Myocyte (in vitro differentiated cells): Measurements from ENCODE around the gene NUFIP2. TPM values are rescaled to one million over a fixed set of nuclear protein-coding genes. Genes with fewer than 3 reads are reported as not detected.
"Not testable (repeated sequence)": the region's sequence is repeated elsewhere in the genome, so short reads cannot be mapped to it uniquely, and the experiment has no call there.

Experiments used
- DNase-seq: peaks from one replicate; pipeline ENCODE4 v3.0.0-alpha.2; 2012; ENCODE audit warnings: low read depth
- total RNA-seq: library from RNA; depleted of rRNA; stranded (reverse); fragments of >200 nt; gene quantifications from 2 replicates; pipeline ENCODE4 v1.2.3, GENCODE V29; 2014

The NUFIP2 gene
- total RNA-seq, 1 donor from 2014 or later = 75.1 TPM

DNA sequence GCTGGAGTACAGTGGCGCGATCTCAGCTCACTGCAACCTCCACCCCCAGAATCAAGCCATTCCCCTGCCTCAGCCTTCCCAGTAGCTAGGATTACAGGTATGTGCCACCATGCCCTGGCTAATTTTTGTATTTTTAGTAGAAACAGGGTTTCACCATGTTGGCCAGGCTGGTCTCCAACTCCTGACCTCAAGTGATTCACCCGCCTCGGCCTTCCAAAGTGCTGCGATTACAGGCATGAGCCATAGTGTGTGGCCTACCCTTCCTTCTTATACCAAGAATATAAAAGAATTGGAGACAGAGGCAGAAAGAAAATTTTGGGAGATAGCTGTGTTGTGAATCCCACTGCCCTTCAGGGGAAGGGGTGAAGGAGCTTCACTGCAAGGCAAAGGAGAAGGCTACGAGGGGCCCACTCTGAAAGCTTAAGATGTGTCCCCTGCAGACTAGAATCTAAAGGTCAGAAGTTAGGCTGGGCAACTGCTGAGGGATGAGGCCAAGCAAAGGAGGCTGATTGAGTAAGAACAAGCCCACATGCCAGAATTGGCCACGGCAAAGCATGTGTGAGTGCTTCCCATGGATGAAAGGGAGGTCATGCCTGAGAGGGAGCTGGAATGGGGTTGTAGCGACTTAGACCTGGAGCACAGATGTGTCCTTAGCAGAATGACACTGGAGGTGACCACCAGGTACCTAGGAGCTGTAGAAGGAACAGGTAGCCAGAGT, 55.7 kb downstream of the NUFIP2 start:
- peak; percentile 40 for DNase-seq

DNA sequence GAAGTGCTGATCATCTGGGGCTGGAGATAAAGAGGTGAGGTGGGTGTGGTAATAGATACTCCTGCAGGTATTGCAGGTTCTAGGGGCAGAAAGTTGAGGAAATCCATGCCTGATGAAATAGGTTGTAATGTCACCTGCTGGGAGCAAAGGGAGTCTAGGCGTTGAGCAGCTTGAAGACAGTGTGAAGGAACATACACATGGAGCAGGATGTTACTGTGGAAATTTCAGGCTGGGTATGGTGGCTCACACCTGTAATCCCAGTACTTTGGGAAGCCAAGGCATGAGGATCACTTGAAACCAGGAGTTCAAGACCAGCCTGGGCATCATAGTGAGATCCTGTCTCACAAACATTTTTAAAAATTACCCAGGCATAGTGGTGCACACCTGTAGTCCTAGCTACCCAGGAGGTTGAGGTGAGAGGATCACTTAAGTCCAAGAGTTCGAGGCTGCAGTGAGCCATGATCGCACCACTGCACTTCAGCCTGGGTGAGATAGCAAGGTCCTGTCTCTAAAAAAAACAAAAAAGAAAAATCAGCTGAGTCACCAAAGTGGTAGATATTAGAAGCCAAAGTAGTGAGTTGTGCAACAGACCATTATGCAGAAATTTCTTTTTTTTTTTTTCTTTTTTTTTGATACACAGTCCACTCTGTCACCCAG, 56.3 kb downstream of the NUFIP2 start:
- DNase-seq = no peak

GRCh38 chr17:29235904-29236303, 58.0 kb downstream of the NUFIP2 start:
- no peak for DNase-seq

DNA sequence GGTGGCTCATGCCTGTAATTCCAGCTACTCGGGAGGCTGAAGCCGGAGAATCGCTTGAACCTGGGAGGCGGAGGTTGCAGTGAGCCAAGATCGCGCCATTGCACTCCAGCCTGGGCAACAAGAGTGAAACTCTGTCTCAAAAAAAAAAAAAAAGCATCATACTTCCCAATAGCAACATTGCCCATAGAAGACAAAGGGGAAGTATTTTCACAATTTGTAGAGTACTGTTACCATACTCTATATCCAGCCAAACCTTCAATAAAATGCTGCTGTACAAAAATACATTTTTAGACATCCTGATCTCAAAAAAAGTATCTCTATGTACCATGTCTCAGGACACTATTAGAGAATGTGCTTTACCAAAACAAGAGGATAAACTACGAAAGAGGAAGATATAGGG, 59.0 kb downstream of the NUFIP2 start:
- not testable (repeated sequence) for DNase-seq

DNA sequence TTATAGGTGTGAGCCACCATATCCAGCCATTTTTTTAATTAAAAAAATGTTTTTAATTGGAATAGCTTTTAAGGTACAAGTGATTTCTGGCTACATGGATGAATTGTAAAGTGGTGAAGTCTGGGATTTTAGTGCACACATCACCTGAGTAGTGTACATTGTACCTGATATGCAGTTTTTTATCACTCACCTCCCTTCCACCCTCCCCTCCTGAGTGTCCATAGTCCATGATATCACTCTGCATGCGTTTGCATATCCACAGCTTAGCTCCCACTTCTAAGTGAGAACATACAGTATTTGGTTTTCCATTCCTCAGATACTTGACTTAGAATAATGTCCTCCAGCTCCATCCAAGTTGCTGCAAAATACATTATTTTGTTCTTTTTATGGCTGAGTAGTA, 60.6 kb downstream of the NUFIP2 start:
- DNase-seq = no peak

- DNase-seq = no peak
These were observed 68.6 kb downstream of the NUFIP2 start for GRCh38 chr17:29225396-29225795.

- DNase-seq = not testable (repeated sequence)
These were observed 72.6 kb downstream of the NUFIP2 start for GRCh38 chr17:29221338-29221737.

- DNase-seq = peak; percentile 83
These were observed 74.4 kb downstream of the NUFIP2 start for GRCh38 chr17:29219378-29220047.

GRCh38 chr17:29216856-29217255, 77.1 kb downstream of the NUFIP2 start:
- no peak for DNase-seq

GRCh38 chr17:29216181-29216580, 77.8 kb downstream of the NUFIP2 start:
- DNase-seq = no peak

GRCh38 chr17:29215717-29216116, 78.2 kb downstream of the NUFIP2 start:
- DNase-seq = peak; percentile 28

- DNase-seq = no peak
These were observed 78.8 kb downstream of the NUFIP2 start for GRCh38 chr17:29215174-29215573.

DNA sequence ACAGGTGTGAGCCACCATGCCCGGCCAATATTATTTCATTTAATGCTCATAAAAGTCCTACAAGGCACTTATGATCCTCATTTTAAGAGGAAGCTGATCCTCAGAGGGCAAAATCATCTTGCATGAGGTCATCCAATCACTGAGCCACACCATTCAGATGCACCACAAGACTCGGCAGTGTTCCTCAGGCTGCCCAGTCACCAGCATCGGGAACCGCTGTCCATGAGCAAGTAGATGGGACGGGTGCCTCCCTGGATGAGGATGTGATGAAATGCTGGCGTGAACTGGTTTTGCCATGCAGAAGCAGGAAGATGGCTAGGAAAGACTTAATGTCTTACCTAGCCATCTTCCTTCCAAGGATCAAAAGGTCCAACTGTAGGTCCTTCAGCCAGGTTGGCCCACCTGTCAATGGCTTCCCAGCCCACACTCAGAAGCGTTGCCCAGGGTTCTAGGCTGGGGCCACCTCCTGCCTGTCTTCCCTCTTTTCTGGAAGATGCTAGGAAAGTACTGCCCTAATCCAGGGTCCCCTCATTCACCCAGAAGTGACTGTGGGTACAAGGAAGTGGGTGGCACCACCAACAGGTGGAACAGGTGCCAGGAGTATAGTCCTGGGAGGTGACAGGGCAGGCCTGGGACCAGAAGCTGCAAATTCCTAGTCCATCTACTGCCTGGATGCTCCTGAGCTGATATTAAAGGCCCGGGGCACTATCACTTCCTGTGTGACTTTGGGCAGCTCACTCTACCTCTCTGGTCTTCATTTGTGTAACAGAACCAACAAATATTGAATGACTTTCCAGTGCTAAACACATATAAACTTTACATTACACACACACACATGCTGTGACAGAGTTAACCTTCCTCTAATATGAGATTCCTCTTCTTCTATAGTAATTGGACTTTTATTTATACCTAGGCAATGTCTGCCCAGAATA, 79.5 kb downstream of the NUFIP2 start:
- no peak for DNase-seq

GRCh38 chr17:29212681-29213121, 81.2 kb downstream of the NUFIP2 start:
- no peak for DNase-seq

DNA sequence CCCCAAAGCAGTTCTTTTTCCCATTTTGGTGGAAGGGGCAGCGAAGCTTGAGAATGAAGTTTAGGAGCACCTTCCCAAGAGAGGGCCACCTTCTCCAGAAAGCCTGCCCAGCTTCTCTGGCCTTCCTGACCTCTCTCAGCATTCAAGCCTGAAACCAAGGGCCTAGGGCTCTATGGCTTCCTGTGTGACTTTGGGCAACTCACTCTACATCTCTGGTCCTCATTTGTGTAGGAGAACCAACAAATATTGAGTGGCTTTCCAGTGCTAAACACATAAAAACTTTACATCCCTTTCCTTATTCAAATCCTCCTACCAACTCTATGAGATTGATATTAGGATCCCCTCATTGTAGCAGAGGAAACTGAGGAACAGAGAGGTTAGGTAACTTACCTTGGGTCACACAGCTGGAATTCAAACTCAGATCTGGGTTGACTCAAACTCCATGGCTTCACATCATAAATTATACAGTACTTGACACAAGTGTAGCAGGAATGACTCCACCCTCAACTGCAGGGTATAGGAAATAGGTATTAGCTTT, 81.8 kb downstream of the NUFIP2 start:
- DNase-seq = no peak

- DNase-seq = no peak
These were observed 83.1 kb downstream of the NUFIP2 start for GRCh38 chr17:29210879-29211278.

DNA sequence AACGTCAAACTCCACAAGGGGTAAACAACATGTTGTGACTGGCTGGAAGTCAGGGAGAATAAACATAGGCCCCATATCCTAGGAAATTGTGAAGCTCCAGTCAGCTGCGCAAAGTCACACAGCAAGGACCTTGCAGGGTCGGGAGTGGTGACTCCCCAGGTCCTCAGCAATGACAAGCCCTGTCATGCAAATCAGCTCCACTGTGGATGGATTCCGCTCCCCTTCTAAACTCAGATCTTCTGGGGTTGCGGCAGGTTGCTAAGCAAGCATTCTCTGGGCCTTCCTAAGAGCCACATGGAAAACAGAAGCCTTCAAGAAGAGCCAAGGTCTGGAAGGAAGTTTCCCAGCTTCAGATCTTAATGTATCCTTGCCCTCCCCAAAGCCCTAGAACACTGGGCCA, 84.9 kb downstream of the NUFIP2 start:
- no peak for DNase-seq

- no peak for DNase-seq
These were observed 86.0 kb downstream of the NUFIP2 start for GRCh38 chr17:29207975-29208374.
